Measurements from ENCODE around the gene GOSR1.
"Not testable (repeated sequence)": the region's sequence is repeated elsewhere in the genome, so short reads cannot be mapped to it uniquely, and the experiment has no call there.

DNA sequence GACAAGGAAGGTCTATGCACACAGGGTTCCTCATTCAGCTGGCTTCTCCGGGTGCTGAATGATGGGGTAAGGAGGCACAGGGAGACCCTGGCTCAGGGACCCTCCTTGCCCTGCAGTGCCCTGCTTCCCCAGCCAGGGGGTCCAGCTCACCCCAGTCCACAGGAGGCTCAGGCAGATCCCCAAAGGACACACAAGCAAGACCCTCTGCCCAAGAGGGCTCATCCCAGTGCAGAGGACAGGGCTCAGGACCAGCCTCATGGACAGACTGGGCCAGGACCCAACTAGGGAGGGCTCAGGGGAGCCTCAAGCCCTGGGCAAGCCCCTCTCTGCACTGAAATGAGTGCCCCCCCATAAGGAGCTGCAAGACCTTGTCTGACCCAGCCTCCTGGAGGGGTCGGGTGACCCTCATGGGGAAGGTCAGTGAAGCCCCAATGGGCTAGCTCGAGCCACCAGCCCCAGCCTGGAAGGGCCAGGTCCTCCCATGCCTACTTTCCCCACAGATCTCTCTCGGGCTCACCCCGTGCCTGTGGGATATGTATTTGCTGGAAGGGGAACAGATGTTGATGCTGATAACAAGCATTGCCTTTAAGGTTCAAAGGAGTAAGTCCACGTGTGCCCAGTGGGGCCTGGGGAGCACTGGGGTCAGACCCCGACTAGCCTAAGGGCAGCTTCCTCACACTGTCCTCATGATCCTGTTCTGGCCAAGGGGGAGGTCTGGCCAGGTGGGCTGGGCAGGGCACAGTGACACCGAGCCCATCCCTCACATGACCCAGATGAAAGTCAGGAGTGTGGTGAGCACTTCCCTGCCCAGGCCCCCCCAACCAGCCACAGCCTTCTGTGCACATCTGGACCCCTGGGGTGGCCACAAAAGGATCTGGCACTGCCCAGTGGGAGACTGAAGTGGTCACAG, 83.2 kb downstream of the GOSR1 start:
- TF ChIP-seq POLR2A, EP300, POLR2AphosphoS5 (IDR thresholded peaks at IDR 0.05): not testable (repeated sequence)
- TF ChIP-seq, protein P1, sequence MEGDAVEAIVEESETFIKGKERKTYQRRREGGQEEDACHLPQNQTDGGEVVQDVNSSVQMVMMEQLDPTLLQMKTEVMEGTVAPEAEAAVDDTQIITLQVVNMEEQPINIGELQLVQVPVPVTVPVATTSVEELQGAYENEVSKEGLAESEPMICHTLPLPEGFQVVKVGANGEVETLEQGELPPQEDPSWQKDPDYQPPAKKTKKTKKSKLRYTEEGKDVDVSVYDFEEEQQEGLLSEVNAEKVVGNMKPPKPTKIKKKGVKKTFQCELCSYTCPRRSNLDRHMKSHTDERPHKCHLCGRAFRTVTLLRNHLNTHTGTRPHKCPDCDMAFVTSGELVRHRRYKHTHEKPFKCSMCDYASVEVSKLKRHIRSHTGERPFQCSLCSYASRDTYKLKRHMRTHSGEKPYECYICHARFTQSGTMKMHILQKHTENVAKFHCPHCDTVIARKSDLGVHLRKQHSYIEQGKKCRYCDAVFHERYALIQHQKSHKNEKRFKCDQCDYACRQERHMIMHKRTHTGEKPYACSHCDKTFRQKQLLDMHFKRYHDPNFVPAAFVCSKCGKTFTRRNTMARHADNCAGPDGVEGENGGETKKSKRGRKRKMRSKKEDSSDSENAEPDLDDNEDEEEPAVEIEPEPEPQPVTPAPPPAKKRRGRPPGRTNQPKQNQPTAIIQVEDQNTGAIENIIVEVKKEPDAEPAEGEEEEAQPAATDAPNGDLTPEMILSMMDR (IDR thresholded peaks at IDR 0.05), result not testable (repeated sequence)
